Epidermal melanocyte (primary cell): ENCODE data around the gene CCDC27.

ENCODE experiments used
- DNase-seq: peaks from one replicate; pipeline ENCODE4 v3.0.0; 2011; ENCODE audit warnings: low spot score; ENCODE audit not compliant: insufficient read length

Gene CCDC27

GRCh38 chr1:3817821-3818597, 65.8 kb downstream of the CCDC27 start:
- no peak for DNase-seq

DNA sequence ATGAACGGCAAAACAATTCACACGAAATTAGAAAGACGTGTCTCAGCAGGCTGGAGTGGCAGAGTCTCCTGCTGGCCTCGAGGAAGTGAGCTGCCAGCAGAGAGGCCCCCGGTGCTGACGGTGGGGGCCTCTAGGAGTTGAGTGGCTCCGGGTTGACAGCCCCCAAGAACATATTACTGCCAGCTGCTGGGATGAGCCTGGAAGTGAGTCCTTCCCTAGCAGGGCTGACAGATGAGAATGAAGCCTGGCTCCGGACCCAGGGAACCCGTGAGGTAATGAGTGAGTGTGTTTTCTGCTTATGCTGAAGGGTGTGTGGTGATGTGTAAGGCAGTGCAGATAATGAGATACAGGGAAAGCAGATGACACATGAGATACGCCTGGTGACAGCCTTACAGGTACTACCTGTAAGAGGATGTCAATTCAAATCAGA, 67.5 kb downstream of the CCDC27 start:
- no peak for DNase-seq

DNA sequence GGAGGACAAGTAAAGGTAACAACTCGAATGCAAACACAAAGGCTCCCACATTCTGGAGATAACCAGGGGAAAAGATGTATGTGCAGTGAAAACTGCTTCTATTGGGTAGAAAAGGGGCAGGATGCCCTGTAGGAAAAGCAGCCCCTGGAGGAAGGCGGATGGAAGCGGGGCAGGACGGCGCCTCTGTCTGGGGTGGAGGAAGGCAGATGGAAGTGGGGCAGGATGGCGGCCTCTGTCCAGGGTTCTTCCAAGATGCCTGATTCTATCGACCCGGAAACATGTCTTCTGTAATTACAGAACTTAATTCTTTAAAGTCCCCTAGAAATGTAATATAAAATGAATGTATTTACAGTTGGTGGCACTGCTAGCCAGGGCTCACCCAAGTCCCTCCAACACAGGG, 68.1 kb downstream of the CCDC27 start:
- DNase-seq: no peak

- DNase-seq: no peak
Observed at GRCh38 chr1:3821004-3821403, 68.8 kb downstream of the CCDC27 start.
